Measurements from ENCODE around the gene PDCD11. TPM values are rescaled to one million over a fixed set of nuclear protein-coding genes. Genes with fewer than 3 reads are reported as not detected.

Gene PDCD11
- total RNA-seq, 3 donors from 2014 or later (not counting 1 experiment from before 2014, with no cell fraction given), result 25.5 to 30.9 (median 29.5) TPM

GRCh38 chr10:103449208-103450144 is 53.0 kb downstream of the PDCD11 start:
- no peak overlapping the region for H3K4me3 ChIP-seq (ENCODE audit: low read length)
- Mint-ChIP-seq H3K27me3 (ENCODE audit: low read depth in 2 of 2) (no peaks in the 10 kb centered on the region), H3K36me3 (peaks cover 15% of the 10 kb centered on the region), H3K4me3 (peak overlapping the region; percentile 96), H3K27ac (peak overlapping the region; percentile 82 to 91), H3K9me3 (no peaks in the 10 kb centered on the region), H3K4me1 (peaks cover 60 to 76% of the 10 kb centered on the region in 2 donors)
- H3K36me3 ChIP-seq (ENCODE audit: control insufficient read depth, insufficient read depth, low read length), result peaks cover 50% of the 10 kb centered on the region
- WGBS (ENCODE audit: insufficient coverage), result 83% methylated on average over 34 of the region's 34 CpGs
- peaks cover 62% of the 10 kb centered on the region for H3K4me1 ChIP-seq (ENCODE audit: control insufficient read depth, insufficient read depth, low read length)
- H3K27ac ChIP-seq (ENCODE audit: low read length), result peak overlapping the region; percentile 21
- no peaks in the 10 kb centered on the region for H3K27me3 ChIP-seq (ENCODE audit: control insufficient read depth, insufficient read depth, low read length)
- DNase-seq (no peak), ATAC-seq (no peak)
- H3K9me3 ChIP-seq (ENCODE audit: control insufficient read depth, insufficient read depth, low read length), result no peaks in the 10 kb centered on the region
- intact Hi-C loops (cut with micrococcal nuclease), result no loop called here
- TF ChIP-seq CTCF (IDR thresholded peaks at IDR 0.05), result no peak

DNA sequence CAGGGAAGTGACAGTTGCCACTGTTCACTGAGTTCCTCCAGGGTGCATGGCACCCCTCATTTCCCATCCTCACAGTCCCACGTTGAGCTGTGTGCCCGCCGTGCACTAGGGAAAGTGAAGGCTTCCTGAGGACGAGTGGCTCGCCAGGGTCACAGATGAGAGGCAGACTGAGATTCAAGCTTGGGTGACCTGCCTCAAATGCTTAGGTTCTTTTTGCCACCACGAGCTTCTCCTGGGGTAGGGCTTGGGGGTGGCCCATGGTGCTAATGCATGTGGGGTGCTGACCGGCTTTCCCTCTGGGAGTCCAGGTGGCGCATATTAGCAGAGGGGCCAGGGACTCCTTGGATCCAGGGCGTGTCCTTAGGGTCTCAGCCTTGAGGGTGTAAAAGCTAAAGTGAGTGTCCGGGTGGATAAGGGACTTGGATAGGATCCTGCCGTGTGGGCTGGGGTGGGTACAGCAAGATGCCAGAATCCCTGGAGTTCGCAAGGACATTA is 53.8 kb downstream of the PDCD11 start:
- WGBS (ENCODE audit: insufficient coverage), result 84% methylated on average over 12 of the region's 12 CpGs
- Histone ChIP-seq H3K27me3 (ENCODE audit: control insufficient read depth, insufficient read depth, low read length) (no peaks in the 10 kb centered on the region), H3K4me1 (ENCODE audit: control insufficient read depth, insufficient read depth, low read length) (peaks cover 62% of the 10 kb centered on the region), H3K27ac (ENCODE audit: low read length) (peak overlapping the region; percentile 65), H3K4me3 (ENCODE audit: low read length) (peak overlapping the region; percentile 85), H3K36me3 (ENCODE audit: control insufficient read depth, insufficient read depth, low read length) (peaks cover 42% of the 10 kb centered on the region), H3K9me3 (ENCODE audit: control insufficient read depth, insufficient read depth, low read length) (no peaks in the 10 kb centered on the region)
- H3K4me1 Mint-ChIP-seq, result peaks cover 55 to 71% of the 10 kb centered on the region in 2 donors
- no peak for TF ChIP-seq CTCF (IDR thresholded peaks at IDR 0.05)
- peaks cover 15% of the 10 kb centered on the region for H3K36me3 Mint-ChIP-seq
- DNase-seq (no peak), ATAC-seq (no peak)
- intact Hi-C loops (cut with micrococcal nuclease), result no loop called here
- peak overlapping the region; percentile 96 for H3K4me3 Mint-ChIP-seq
- H3K27ac Mint-ChIP-seq, result peak overlapping the region; percentile 82 to 91
- no peaks in the 10 kb centered on the region for H3K27me3 Mint-ChIP-seq (ENCODE audit: low read depth in 2 of 2)
- no peaks in the 10 kb centered on the region for H3K9me3 Mint-ChIP-seq

DNA sequence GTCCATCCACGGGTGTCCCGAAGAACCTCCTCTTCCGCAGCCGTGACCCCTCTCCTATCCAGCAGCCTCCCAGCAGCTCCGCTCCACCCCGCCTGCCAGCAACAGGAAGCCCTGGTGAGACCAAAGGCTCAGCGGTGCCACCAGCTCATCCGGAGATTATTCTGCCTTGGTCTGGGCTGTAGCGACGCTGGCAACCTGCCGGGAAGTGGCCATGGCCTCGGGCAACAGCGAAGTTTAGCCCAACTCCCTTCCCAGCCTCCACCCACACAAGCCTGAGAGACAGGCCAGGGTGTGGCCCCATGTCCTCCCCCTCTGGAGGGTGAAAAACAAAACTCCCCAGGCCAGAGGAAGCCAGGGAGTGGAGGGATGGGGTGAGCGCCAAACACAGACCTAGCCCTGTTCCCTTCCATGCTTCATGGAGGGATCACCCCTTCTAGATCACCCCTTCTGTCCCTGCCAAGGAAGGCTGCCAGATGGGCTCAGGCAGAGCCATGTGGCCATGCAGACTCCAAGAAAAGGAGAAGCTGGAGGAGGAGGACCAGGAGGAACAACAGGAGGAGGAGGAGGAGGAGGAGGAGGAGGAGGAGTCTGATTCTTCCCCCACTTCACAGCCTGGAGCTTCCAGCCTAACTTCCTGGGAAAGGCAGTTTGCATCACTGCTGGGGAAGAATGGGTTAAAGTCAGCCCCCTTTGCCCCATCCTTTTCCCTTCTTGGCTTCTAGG is 54.8 kb downstream of the PDCD11 start:
- Mint-ChIP-seq H3K36me3 (peaks cover 15% of the 10 kb centered on the region), H3K4me1 (peaks cover 55 to 68% of the 10 kb centered on the region in 2 donors), H3K27ac (peak overlapping the region; percentile 82 to 91), H3K27me3 (ENCODE audit: low read depth in 2 of 2) (no peaks in the 10 kb centered on the region), H3K4me3 (peak overlapping the region; percentile 96), H3K9me3 (no peaks in the 10 kb centered on the region)
- no peaks in the 10 kb centered on the region for H3K27me3 ChIP-seq (ENCODE audit: control insufficient read depth, insufficient read depth, low read length)
- H3K36me3 ChIP-seq (ENCODE audit: control insufficient read depth, insufficient read depth, low read length), result peaks cover 32% of the 10 kb centered on the region
- peak overlapping the region; percentile 65 for H3K27ac ChIP-seq (ENCODE audit: low read length)
- peak overlapping the region; percentile 85 for H3K4me3 ChIP-seq (ENCODE audit: low read length)
- no peak for TF ChIP-seq CTCF (IDR thresholded peaks at IDR 0.05)
- intact Hi-C loops (cut with micrococcal nuclease), result no loop called here
- H3K9me3 ChIP-seq (ENCODE audit: control insufficient read depth, insufficient read depth, low read length), result no peaks in the 10 kb centered on the region
- H3K4me1 ChIP-seq (ENCODE audit: control insufficient read depth, insufficient read depth, low read length), result peaks cover 62% of the 10 kb centered on the region
- DNase-seq (peak; percentile 37 to 68), ATAC-seq (peak; percentile 50 to 73 (median 58))
- under 1% methylated on average over 14 of the region's 14 CpGs for WGBS (ENCODE audit: insufficient coverage)
